ENCODE measurements around the gene ILF2. TPM values are rescaled to one million over a fixed set of nuclear protein-coding genes. Genes with fewer than 3 reads are reported as not detected.

The ILF2 gene
- total RNA-seq, 4 donors from 2014 or later: 59.3 to 125 (median 78.5) TPM

DNA sequence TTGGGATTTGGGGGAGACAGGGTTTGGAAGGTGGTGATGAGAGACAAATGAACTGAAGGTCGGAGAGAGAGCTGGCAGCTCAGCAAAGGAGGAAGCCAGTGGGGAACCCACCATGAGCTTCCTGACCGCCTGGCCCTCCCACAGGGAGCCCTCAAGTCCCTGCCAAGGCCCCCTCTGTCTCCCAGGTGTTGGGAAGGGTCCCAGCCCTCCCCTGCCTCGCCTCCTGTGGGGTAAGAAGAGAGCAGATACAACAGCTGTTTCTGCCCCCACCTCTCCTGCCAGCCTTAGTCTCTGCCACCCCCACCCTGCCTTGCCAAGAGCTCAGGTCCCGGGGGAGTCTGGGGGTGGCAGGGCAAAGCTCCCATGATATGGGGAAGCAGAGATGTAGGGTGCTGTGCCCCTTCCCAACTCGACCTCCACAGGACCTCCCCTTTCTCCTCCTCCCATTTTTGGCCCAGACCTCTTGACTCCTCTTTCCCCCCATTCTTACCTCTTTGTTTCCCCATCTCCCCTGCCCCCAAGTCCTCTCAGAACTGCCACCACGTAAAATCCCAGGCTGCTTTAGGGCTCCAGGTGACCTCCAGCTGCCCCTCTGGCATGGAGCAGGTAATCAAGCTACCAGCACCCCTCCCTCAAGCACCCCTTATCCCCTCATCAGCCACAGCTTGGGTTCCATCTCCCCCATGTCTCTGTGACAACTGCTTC, 42.0 kb downstream of the ILF2 start:
- TF ChIP-seq, protein P1, sequence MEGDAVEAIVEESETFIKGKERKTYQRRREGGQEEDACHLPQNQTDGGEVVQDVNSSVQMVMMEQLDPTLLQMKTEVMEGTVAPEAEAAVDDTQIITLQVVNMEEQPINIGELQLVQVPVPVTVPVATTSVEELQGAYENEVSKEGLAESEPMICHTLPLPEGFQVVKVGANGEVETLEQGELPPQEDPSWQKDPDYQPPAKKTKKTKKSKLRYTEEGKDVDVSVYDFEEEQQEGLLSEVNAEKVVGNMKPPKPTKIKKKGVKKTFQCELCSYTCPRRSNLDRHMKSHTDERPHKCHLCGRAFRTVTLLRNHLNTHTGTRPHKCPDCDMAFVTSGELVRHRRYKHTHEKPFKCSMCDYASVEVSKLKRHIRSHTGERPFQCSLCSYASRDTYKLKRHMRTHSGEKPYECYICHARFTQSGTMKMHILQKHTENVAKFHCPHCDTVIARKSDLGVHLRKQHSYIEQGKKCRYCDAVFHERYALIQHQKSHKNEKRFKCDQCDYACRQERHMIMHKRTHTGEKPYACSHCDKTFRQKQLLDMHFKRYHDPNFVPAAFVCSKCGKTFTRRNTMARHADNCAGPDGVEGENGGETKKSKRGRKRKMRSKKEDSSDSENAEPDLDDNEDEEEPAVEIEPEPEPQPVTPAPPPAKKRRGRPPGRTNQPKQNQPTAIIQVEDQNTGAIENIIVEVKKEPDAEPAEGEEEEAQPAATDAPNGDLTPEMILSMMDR (IDR thresholded peaks at IDR 0.05; ENCODE audit: low read depth): no peak

GRCh38 chr1:153627715-153628626, 42.8 kb downstream of the ILF2 start, which contains the start of gene S100A1:
Gene S100A1, plus strand, starts transcription at chr1:153628434. Its CDS starts 2,088 bp downstream, at chr1:153630522.
- TF ChIP-seq, protein P1 (IDR thresholded peaks at IDR 0.05; ENCODE audit: low read depth): no peak

DNA sequence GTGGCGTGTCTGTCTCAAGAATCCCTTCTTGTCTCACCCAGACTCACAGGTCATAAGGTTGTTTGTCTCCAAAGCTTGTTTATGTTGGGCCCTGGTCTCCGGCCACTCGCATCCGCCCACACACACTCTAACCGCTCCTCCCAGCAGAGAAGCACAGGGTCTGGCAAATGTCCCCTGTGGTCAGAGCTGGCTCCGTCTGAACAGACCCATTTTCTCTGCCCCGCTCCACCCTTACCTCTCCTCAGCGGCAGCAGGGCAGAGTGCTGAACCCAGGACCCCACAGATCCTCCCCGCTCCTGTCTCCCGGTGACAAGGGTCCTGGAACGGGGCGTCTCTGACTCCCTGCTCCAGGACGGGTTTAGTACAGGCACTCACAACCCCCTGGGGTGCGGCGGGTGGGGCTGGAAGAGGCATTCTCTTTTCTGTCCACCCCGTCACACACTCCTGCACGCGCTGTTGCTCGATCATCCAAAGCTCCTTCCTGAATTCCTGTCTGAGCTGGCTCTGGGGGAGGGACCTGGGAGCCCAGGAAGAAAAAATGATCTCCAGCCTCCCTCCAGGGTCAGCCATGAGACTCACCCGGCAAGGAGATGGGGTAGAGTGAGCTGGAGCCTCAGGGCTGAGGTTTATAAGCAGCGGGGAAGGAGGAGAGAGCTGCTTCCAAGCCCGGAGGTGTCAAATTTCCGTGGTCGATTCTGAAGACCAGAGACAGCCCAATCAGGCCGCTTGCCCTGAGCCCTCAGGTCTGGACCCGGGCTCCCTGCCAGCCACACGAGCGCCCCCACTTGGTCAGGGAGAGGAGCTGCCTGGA, 43.7 kb downstream of the ILF2 start, which contains the start of gene S100A13:
Gene S100A13, minus strand, starts transcription at position 602 of the 811 bp plus-strand sequence. CDS start 1,033 bp downstream, outside the sequence.
- TF ChIP-seq, protein P1 (IDR thresholded peaks at IDR 0.05; ENCODE audit: low read depth): no peak

DNA sequence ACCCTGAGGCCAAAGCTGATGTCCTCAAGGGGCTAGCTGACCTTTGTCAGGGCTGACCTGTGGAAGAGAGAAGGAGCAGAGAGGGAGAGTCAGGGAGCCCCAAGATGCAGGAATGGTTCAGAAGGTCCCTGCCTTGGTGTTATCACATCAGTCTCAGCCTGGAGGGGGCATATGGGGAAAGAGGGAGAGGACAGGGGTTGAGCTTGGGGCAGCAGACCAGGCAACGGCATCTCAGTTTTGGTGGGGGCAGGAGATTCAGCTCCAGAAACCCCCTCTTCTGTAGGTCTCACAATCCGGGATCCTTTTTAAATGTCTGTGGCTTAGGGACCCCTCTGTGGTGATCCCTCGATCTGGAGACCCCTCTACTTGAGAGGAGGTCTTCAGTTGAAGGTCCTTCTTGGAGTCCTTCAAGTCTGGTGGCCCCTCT, 44.3 kb downstream of the ILF2 start:
- TF ChIP-seq, protein P1 (IDR thresholded peaks at IDR 0.05; ENCODE audit: low read depth): no peak

GRCh38 chr1:153624965-153625611, 45.7 kb downstream of the ILF2 start:
- TF ChIP-seq, protein P1 (IDR thresholded peaks at IDR 0.05; ENCODE audit: low read depth): no peak

- TF ChIP-seq, protein P1 (IDR thresholded peaks at IDR 0.05; ENCODE audit: low read depth): no peak
Measured at GRCh38 chr1:153623101-153623500, 47.7 kb downstream of the ILF2 start.

Data from subcutaneous adipose tissue (tissue), 4 donors.